Measurements from ENCODE around the gene RAE1.
"Not testable (repeated sequence)": the region's sequence is repeated elsewhere in the genome, so short reads cannot be mapped to it uniquely, and the experiment has no call there.

RAE1 gene

DNA sequence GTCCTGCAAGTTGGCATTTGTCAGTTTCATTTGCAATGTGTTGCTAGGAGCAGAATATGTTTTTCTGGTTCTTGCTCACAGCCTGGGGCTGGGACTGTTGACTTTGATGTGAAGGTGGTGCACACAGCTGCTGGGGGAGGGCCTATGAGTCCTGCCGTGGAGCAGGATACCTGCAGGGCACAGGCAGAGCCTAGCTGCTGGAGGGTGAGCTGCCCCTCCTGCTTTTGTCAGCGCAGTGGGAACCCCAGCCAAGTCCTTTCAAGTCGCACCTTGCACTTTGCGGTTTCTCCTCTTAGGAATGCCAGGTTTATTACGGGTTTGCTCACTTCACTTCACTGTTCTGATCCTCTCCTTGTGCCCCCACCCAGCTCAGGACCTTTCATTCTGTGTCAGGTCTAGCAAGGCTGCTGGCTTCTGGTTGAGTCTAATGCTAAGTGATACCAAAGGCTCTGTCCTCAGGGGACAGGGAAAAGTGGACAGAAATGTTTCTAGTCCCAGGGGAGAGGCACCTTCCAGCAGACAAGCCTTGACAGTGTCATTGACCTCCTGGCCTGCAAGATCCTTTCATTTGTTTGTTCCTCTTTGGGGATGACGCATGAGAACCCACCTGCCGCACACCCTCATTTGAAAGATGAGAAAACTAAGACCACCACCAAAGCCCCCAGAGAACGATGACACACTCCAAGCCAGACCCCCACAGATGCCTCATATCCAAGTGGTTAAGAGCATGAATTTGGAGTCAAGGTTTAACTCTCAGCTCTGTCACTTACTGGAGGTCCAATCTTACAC, 24.2 kb upstream of the RAE1 start:
- DNase-seq = no peak

DNA sequence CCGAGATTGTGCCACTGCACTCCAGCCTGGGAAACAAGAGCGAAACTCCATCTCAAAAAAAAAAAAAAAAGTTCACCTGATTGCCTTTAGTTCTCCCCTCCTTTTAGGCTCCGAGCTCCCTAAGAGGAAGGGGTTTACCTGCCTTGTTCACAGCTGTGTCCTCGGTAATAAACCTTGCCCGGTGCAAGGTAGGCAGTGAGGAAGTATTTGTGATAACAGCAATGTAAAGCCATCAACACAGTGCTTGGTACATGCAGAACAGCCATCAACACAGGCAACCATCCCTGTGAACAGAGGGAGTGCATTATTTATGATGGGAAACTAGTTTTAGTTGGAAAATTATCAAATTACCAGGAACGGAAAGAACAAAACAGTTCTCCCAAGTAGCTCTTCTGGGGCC, 23.2 kb upstream of the RAE1 start:
- no peak for DNase-seq

DNA sequence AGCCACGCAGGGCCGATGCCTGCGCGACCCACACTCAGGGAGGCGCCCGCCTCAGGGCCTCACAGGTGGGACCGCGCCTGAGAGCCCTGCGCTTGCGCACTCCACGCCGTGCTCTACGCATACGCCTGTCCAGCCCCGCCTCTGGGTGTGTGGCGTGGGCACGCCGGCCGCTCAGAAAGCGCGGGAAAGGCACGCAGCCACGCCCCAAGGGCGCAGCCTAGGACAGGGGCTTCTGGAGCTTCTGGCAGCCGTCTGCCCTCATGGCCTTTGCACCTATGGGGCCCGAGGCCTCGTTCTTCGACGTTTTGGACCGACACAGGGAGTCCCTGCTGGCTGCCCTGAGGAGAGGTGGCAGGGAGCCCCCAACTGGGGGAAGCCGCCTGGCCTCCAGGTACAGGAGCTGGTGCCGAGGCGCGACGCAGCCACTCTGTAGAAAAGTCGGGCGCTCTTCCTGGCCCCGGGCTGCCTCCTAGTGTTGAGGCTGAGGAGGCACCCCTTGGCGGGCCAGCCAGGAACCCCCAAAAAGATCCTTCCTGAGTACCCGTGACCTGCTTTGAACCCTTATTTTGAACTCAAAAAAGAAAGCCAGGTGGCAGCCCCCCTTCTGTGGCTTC, 21.3 kb upstream of the RAE1 start, which contains the start of gene SPO11:
SPO11 (plus strand) TSS at position 196 of the 614 bp plus-strand sequence; CDS start at position 261, 65 bp downstream.
- no peak for DNase-seq

DNA sequence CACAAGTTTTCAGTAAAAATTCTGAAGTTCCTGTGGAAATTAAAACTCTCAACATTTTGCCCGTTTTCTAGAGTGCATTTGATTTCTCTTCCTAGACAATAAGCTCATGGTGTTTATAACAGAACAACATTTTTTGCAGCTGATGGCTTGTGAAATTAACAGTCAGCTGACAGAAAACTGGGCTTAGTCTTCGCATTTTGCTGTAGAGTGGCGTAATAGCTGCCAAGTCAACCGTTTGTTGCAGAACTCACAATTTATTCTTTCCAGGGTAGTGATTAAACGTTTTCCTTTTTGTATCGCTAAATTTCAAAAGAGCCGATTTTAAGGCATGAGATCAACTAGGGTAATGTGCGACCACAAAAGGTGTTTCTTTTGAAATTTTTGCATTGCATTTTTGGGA, 20.1 kb upstream of the RAE1 start:
- no peak for DNase-seq

DNA sequence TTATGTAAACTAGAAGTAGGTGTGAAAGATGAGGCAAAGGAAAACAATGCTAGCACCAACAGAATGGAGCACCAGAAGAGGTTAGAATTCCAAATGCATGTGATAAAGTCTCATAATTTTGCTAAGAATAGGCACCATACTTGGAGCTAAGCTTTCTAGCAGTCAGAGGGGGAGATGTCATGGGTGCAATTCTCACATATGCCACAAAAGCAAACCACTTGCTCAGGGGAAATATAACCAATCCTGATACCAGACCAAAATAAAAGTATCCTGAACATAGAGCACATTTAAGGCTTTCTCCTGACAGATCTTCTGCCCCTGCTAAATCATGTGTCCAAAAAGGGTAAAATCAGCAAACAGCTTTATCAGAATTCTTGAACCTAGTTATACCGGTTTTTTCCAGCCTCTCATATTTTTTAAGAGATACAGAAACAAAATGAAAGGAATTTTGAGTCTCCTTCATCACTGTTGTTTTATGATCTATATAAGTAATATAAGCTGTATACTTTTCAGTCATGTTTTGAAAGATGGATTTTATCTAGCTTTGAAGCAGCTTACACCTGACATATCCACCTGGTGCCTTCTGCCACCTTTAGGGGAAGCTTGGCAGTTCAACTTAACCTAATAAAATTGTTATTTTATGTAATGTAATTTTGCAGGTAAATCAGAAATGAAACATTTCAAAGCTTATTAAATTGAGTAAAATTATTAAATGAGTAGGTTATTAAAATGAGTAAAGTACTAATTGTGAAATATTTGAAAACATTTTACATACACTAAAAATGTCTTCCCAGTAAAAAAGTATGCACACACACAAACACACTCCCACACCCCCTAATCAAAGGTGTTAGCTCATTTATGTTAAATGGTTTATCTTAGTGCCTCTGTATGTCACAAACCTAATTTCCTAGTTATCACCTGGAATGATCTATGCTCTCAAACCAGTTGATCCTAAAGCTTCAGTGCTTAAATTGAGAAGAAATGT, 18.7 kb upstream of the RAE1 start:
- DNase-seq = no peak

DNA sequence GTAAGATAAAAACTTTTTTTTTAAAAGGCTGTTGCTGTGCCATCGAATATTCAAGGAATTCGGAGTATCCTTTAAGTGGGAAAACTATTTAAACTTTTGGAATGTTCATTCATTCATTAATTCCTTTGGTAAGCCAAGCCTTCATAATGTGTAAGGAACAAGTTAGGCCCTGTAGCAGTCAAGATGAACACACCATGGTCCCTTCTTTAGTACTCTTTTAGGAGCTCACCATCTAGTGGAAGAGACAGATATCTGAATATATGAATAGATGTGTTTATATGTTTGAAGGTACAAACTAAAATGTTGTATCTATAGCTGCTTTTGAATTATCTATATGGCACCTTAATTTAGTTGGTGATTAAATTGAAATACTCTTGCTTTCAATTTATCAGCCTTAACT, 15.7 kb upstream of the RAE1 start:
- no peak for DNase-seq

DNA sequence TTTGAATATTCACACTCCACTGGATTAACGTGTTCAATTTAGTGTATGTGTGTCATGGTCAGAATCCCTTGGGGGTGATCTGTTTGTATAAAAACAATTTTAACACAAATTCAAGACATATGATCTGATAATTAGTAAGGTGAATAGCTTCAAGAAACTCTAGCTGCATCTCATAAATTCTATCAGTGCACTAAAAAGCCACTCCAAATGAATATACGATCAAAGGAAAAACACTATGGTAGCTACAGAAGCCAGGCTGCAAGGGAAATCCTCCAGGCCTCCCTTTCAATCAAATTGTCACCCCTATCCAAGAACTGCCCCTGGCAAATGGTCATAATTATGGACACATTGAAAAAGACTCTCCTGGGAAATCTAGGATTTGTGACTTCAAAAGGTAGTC, 9.4 kb upstream of the RAE1 start:
- no peak for DNase-seq

DNA sequence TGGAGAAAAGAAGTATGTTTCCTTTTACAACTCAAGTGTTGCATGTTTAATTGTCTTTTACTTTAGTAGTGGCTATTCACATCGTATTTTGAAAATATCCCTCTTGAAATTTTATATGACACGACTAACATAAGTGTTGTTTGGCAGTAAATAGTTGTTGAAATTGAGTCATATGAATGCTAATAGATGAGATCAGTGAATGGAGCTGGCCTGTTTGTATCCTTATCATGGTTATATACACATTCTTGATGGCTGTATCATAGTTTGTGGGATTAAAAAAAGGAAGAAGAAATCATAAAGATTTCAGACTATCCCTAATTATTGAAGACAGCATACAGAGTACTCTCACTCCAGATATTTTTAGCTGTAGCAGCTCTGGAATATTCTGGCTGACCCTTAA, 8.2 kb upstream of the RAE1 start:
- DNase-seq = no peak

DNA sequence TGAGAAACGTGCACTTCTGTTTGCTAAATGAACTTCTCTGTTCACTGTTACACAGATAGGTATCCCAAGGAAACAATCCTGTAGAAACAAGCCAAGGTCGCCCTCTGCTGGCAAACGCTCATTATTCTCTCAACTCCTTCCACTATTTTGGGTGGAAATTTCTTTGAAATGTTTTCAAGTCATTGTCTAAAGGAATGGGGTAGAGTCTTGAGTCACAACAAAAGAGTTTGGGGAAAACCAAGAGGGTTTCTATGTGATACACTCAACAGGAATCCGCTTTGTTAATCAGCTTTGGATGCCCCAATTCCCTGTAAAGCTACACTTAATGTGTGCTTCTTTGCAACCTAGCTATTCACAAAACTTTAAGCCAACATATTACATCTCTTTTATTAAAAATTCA, 4.6 kb upstream of the RAE1 start:
- no peak for DNase-seq

DNA sequence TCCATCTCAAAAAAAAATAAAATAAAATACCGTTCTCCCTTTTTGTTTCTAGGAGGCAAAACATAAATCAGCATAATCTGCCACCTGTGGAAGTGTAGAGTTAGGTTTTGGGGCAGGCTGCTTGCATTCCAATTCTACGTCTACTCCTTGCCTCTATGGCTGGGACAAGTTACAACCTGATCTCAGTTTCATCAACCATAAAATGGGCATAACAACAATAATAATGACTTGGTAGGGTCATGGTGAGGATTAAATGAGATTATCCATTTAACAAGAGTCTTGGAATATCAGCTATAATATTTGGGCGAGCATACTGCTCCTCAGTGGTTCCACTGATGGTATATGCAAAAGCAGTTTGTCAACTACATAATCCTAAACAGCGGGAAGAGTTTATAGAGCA, 3.7 kb upstream of the RAE1 start:
- DNase-seq = no peak

DNA sequence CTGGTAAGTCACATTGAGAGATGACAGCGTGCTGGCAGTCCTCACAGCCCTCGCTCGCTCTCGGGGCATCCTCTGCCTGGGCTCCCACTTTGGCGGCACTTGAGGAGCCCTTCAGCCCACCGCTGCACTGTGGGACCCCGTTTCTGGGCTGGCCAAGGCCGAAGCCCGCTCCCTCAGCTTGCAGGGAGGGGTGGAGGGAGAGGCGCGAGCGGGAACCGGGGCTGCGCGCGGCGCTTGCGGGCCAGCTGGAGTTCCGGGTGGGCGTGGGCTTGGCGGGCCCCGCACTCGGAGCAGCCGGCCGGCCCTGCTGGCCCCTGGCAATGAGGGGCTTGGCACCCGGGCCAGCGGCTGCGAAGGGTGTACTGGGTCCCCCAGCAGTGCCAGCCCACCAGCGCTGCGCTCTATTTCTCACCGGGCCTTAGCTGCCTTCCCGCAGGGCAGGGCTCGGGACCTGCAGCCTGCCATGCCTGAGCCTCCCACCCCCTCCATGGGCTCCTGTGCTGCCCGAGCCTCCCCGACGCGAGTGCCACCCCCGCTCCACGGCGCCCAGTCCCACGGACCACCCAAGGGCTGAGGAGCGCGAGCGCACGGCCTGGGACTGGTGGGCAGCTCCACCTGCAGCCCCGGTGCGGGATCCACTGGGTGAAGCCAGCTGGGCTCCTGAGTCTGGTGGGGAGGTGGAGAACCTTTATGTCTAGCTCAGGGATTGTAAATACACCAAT, 2.7 kb upstream of the RAE1 start:
- DNase-seq = not testable (repeated sequence)

DNA sequence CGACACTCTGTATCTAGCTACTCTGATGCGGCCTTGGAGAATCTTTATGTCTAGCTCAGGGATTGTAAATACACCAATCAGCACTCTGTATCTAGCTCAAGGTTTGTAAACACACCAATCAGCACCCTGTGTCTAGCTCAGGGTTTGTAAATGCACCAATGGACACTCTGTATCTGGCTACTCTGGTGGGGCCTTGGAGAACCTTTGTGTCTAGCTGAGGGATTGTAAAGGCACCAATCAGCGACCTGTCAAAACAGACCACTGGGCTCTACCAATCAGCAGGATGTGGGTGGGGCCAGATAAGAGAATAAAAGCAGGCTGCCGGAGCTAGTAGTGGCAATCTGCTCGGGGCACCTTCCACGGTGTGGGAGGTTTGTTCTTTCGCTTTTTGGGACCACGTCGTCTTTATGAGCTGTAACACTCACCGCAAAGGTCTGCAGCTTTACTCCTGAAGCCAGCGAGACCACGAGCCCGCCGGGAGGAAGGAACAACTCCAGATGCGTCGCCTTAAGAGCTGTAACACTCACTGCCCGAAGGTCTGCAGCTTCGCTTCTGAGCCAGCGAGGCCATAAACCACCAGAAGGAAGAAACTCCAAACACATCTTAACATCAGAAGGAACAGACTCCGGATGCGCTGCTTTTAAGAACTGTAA, 2.0 kb upstream of the RAE1 start:
- DNase-seq = not testable (repeated sequence)

DNA sequence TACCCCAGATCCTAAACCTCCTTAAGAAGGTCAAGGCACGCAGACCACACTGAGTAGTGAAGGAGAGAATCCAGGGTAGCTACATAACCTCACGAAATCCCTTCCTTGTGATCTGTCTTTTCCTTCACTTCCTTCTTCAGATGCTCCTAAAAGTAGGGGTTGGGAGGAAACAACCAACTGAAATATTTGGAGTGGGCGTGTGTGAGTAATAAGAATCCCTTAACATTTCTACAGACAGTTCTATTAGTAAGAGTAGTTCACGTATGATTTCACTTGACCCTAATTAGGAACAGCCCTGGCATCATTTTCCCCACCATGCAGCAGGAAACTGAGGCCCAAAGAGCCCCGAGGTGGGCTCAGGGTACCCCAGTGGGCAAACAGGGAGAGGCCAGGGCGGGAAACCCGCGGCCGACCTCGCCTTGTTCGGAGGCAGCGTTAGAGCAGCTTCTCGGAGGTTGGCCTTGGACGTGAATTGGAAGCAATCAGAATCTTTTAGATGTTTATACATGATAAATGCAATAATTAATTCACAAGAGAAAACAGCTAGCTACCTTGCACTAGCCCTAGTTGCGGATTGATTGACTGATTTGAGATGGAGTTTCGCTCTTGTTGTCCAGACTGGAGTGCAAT, 859 bp upstream of the RAE1 start:
- DNase-seq = no peak

DNA sequence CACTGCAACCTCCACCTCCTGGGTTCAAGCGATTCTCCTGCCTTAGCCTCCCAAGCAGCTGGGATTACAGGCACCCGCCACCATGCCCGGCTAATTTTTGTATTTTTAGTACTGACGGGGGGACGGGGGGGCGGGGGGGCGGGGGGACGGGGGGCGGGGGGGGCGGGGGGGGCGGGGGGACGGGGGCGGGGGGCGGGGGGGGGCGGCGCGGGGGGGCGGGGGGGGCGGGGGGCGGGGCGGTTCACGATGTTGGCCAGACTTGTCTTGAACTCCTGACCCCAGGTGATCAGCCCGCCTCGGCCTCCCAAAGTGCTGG, 371 bp upstream of the RAE1 start:
- DNase-seq = not testable (repeated sequence)

DNA sequence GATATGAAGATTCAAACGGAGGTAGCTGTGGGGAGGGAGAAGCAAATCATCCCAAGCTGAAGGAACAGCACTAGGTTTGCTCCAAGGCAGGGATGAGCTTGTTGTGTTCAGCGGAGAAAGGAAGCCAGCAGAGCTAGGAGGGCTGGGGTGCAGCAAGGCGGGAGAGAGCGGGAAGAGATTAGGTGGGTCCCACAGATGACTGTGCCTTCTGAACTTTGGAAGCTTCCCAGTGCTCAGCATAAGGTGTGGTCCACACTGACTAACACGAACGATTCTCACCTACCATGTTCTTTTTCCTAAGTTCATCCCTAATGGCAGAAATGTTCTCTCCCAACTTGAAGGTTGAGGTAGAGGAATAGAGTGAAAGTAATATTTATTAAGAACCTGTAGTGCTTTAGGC, 1.2 kb downstream of the RAE1 start:
- DNase-seq = no peak

DNA sequence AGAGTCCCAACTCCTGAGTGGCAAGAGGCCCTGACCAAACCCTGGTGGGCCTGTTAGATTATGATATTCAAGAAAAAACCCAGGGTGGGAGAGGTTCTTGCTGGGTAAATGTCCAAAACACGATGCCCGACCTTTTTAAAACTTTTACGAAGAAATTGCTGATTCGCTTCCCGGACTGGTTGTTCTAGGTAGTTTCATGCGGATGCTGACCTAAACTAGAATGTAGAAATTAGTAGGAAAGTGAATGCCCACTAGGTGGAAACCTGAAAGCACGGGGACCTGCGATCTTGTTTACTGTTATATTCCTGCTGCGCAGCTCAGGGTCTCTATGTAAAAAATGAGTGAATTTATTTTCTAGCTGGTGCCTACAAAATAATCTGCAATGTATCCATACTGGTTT, 2.3 kb downstream of the RAE1 start:
- no peak for DNase-seq

DNA sequence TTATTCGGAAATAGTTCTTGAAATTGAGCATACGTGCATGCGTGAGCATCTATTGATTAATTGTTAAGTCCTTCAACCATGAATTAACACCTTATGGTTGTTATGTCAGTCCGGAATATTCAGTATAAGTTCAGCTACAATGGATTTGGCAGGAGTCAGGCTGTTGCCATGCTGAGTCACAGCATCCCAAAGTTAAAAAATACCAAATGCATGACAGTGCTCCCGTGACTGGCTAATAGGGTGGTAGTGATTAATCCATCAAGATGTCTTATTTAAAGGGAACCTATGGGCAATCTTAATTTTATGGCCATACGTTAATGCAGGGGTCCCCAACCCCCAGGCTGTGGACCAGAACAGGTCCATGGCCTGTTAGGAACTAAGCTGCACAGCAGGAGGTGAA, 10.5 kb downstream of the RAE1 start:
- no peak for DNase-seq

DNA sequence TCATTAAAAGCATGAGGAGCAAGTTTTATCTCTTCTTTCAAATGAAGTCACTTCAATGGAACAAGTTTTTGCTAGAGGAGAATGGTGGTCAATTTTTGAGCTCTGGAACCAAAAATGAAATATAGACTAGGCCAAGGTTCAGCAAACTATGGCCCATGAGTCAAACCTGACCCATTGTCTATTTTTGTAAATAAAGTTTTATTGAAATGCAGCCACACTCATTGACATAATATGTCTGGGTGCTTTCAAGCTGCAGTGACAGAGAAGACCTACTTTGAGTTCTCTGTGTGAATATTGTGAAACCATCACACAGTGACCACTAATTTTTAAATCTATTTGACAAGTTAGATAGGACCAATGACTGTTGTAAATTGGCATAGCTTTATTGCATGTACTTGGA, 13.4 kb downstream of the RAE1 start:
- DNase-seq = no peak

DNA sequence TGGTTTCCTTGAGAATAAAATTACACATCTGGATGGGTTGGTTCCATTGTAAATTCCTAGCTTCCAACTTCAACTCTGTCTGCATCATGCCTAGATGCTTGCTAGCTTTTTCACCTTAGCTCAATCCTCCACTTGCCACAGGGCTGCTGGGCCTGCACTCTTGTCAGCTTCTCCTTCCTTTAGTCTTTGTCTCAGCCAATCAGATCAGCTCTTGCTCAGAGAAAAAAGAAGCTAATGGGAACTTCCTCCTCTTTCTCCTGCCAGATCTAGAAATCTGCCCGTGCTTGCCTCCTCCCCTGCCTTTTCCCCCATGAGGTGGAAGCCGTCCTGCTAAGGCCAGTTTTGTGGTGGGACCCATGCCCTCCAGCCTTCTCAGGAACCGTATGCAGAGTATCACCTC, 18.5 kb downstream of the RAE1 start:
- no peak for DNase-seq

DNA sequence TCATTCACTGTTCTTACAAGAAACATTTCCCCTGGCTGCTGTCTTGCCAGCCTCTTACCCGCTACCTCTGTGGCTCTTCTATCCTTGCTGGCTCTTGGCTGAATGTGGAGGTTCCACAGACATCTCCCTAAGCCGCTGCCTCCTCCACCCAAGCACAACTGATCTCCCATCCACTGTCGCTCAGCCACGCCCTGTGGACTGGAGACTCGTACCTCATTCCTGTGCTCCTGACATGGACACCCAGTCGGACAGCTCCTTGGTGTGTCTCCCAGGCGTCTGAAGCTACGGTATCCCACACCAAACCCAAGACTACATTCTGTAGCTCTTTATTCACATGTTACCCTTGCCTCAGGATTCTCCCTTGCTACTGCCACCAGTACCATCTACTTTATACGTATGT, 19.3 kb downstream of the RAE1 start:
- DNase-seq = no peak

DNA sequence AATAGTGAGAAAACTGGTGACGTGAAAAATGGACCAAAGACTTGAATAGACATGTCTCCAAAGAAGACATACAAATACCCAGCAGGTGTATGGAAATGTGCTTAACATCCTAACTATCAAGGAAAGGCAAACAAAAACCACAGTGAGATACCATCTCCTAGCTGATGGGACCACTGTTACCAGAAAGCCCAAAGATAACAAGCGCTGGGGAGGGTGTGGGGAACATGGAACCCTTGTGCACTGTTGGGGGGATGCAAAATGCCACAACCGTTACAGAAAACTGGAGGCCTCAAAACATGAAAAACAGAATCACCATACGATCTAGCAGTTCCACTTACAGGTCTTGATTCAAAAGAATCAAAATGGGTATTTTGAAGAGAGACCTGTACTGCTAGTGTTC, 20.3 kb downstream of the RAE1 start:
- no peak for DNase-seq

DNA sequence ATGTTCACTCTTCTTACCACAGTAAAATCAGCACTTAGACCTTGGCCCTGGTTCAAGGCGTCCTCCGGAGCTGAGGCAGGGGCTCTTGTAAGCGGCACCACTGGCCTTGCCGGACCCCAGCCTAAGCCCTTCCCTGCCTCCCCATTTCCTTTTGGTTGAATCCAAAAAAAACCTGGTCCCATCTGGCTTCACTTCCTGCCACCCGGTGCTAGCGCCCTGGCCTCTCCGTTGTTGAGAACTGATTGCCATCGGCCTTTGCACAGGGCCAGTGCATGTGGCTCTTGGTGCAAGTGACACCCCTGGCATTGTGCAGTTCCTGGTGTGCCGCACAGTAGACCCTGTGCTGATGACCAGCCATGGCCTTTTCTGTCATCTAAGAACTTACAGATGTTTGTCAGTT, 21.1 kb downstream of the RAE1 start:
- no peak for DNase-seq
